ENCODE data around the gene SLC29A4. TPM values are rescaled to one million over a fixed set of nuclear protein-coding genes. Genes with fewer than 3 reads are reported as not detected.

SLC29A4 gene
- total and polyA plus RNA-seq, 2 of the 8 experiments (the other 6 are each of a cell fraction or from before 2014, with no cell fraction given), result 6.9 to 15.1 TPM

DNA sequence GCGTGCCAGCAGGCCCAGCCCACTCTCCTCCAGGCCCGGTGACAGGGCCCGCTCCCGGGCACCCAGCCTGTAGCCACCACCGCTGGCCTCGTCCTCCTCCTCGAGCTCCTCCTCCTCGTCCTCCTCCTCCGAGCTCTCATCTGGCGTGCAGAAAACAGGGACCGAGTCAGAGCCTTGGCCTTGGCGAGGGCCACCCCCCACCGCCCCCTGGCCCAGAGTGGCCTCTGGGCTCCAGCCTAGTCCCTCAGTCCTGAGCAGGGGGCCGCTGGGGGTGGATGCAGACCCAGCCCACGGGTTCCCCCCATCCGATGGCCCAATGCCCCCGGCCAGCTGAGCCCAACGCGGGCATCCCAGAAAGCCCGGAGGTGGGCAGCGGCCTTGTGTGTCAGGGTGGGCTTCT lies 62.9 kb downstream of the SLC29A4 start:
- DNase-seq (ENCODE audit: low read depth in 1 of 2, low spot score in 2 of 2), result no peak
- Histone ChIP-seq H2BK12ac (ENCODE audit: low read depth, low read length) (no peak overlapping the region), H2AK5ac (ENCODE audit: low read depth, low read length) (no peak overlapping the region), H3K56ac (replicated peaks; ENCODE audit: insufficient read length, low read depth, low read length) (no peak overlapping the region), H3K27ac (ENCODE audit: low read depth, low read length) (no peak overlapping the region), H3K36me3 (ENCODE audit: control insufficient read depth in 2 of 4, insufficient read depth in 4 of 4, low read length in 3 of 4) (no peaks in the 10 kb centered on the region), H4K91ac (replicated peaks; ENCODE audit: insufficient read length, low read length) (no peak overlapping the region), H4K20me1 (replicated peaks in 1 of 2; ENCODE audit: control insufficient read depth in 1 of 2, insufficient read depth in 2 of 2, low read length in 2 of 2) (peaks cover 3 to 5% of the 10 kb centered on the region in 2 experiments), H3K23me2 (ENCODE audit: low read depth, low read length) (peaks cover 1% of the 10 kb centered on the region; the same call in 1 of the 2 replicates), H3K4me1 (replicated peaks in 1 of 4; ENCODE audit: control insufficient read depth in 3 of 4, insufficient read depth in 4 of 4, low read length in 3 of 4) (peaks cover 2 to 17% (median 10%) of the 10 kb centered on the region in 4 experiments), H3K18ac (ENCODE audit: extremely low read depth, low read length) (no peak overlapping the region), H2BK15ac (ENCODE audit: low read length) (no peak overlapping the region), H3K27me3 (replicated peaks in 1 of 4; ENCODE audit: control insufficient read depth in 3 of 4, extremely low read depth in 1 of 4, insufficient read depth in 3 of 4, low read length in 3 of 4) (peaks cover 11 to 29% (median 27%) of the 10 kb centered on the region in 4 experiments), H3K79me2 (ENCODE audit: control insufficient read depth in 1 of 2, insufficient read depth in 2 of 2, low read length in 2 of 2) (no peaks in the 10 kb centered on the region), H3K79me1 (ENCODE audit: low read depth, low read length) (no peaks in the 10 kb centered on the region), H2BK120ac (replicated peaks; ENCODE audit: low read depth, low read length) (no peak overlapping the region), H3K23ac (ENCODE audit: insufficient read length) (no peak overlapping the region), H2BK5ac (ENCODE audit: low read depth, low read length) (no peak overlapping the region), H3K14ac (ENCODE audit: insufficient read length) (no peak overlapping the region), H4K5ac (ENCODE audit: insufficient read length, low read depth, low read length) (no peak overlapping the region), H2AFZ (ENCODE audit: low read length) (no peak overlapping the region), H3K4me3 (ENCODE audit: extremely low read depth in 1 of 4, insufficient read depth in 2 of 4, low read depth in 3 of 4, low read length in 4 of 4) (no peak overlapping the region), H3K4me2 (ENCODE audit: insufficient read depth in 1 of 2, low read depth in 2 of 2, low read length in 2 of 2) (no peak overlapping the region), H2BK20ac (ENCODE audit: low read length) (no peak overlapping the region), H3K9me3 (ENCODE audit: insufficient read depth in 2 of 2, low read depth in 1 of 2, low read length in 1 of 2) (peaks cover 0 to 6% of the 10 kb centered on the region in 2 experiments; a peak in 1 of 4 replicates), H4K8ac (ENCODE audit: extremely low read depth, insufficient read depth, low read length) (no peak overlapping the region; the same call in 1 of the 2 replicates), H3K9ac (replicated peaks in 1 of 4; ENCODE audit: extremely low read depth in 1 of 4, low read depth in 3 of 4, low read length in 3 of 4) (no peak overlapping the region), H3K4ac (replicated peaks; ENCODE audit: insufficient read length, low read depth, low read length) (no peak overlapping the region)
- POLR2A ChIA-PET (ENCODE audit: partially characterized antibody), result interaction anchor here (2.4 kb wide), 1 partner anchor 10 kb away, joined by 6 read pairs; no protein-coding TSS in a partner anchor
- WGBS, 2 experiments (ENCODE audit: extremely low coverage in 1 of 2, insufficient coverage in 1 of 2, insufficient read length in 1 of 2, insufficient replicate concordance in 2 of 2, low coverage in 1 of 2, low lambda C conversion rate in 2 of 2, missing lambda C conversion rate in 1 of 2), result 84% methylated on average over 15 of the region's 21 CpGs; no CpG with 5 or more reads in 1 of the 2 experiments
- FAIRE-seq, result no peak
- TF ChIP-seq FOSL1 (IDR thresholded peaks at IDR 0.05; ENCODE audit: insufficient read depth, low read depth, low read length), result no peak
- no peak for TF ChIP-seq POU5F1 (IDR thresholded peaks at IDR 0.05; ENCODE audit: low read depth, low read length)
- no peak for TF ChIP-seq KDM5A (IDR thresholded peaks at IDR 0.05; ENCODE audit: low read length)
- CTCF ChIA-PET (ENCODE audit: partially characterized antibody), result interaction anchor here (0.6 to 1.2 kb wide), 2 partner anchors 37 to 104 kb away, joined by 3 to 4 read pairs; no protein-coding TSS in a partner anchor
